Lower leg skin (tissue), 3 donors: ENCODE measurements around the gene PNKD.

Experiments used
- POLR2A ChIP-seq, 2 donors: fragments of 450-650 bp; IDR thresholded peaks; one replicate each; pipeline ENCODE4 v1.6.1; 2016 to 2017; ENCODE audit warnings: antibody characterized with exemption in 2 of 2, mild to moderate bottlenecking in 1 of 2, moderate library complexity in 1 of 2
- TF ChIP-seq, protein P1 (sequence below), 3 donors: fragments of 450-650 bp; IDR thresholded peaks; one replicate each; pipeline ENCODE4 v1.5.1; 2016; ENCODE audit warnings: antibody characterized with exemption in 3 of 3, mild to moderate bottlenecking in 3 of 3, moderate library complexity in 2 of 3

DNA sequence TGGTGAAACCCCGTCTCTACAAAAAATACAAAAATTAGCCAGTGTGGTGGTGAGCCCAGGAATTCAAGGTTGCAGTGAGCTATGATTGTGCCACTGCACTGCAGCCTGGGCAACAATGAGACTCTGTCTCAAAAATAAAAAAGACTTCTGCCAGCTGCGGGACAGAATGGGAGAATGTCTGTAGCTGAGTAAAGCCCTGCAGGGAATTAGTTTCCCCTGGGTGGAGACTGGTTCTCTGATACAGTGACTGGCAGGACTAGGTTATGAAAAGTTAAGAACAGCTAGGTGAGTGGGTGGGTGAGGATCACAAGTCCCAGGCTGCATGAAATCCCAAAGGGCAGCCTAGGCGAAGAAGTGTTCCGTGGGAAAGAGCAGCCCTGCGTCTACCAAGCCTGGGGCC, 72.5 kb downstream of the PNKD start:
- TF ChIP-seq POLR2A (IDR thresholded peaks at IDR 0.05), result no peak
- TF ChIP-seq, protein P1, sequence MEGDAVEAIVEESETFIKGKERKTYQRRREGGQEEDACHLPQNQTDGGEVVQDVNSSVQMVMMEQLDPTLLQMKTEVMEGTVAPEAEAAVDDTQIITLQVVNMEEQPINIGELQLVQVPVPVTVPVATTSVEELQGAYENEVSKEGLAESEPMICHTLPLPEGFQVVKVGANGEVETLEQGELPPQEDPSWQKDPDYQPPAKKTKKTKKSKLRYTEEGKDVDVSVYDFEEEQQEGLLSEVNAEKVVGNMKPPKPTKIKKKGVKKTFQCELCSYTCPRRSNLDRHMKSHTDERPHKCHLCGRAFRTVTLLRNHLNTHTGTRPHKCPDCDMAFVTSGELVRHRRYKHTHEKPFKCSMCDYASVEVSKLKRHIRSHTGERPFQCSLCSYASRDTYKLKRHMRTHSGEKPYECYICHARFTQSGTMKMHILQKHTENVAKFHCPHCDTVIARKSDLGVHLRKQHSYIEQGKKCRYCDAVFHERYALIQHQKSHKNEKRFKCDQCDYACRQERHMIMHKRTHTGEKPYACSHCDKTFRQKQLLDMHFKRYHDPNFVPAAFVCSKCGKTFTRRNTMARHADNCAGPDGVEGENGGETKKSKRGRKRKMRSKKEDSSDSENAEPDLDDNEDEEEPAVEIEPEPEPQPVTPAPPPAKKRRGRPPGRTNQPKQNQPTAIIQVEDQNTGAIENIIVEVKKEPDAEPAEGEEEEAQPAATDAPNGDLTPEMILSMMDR (IDR thresholded peaks at IDR 0.05), result no peak
